Bronchial smooth muscle cell (primary cell): ENCODE data around the gene CHST6. TPM values are rescaled to one million over a fixed set of nuclear protein-coding genes. Genes with fewer than 3 reads are reported as not detected.

Experiments
- total RNA-seq: library from RNA; depleted of rRNA; stranded (reverse); fragments of >200 nt; gene quantifications from 2 replicates; pipeline ENCODE4 v1.2.1, GENCODE V29; 2014

The CHST6 gene
- 0.09 and 0.16 TPM in 2 replicates for total RNA-seq

GRCh38 chr16:75495076-75495674, at the start of gene CHST6:
Gene CHST6 (minus strand): TSS chr16:75495441. CDS start chr16:75479828, 15,613 bp downstream.

GRCh38 chr16:75535901-75536300, 40.7 kb upstream of the CHST6 start, which contains the start of gene CHST5:
Gene CHST5 (minus strand): TSS chr16:75536108. CDS start chr16:75530384, 5,724 bp downstream.

DNA sequence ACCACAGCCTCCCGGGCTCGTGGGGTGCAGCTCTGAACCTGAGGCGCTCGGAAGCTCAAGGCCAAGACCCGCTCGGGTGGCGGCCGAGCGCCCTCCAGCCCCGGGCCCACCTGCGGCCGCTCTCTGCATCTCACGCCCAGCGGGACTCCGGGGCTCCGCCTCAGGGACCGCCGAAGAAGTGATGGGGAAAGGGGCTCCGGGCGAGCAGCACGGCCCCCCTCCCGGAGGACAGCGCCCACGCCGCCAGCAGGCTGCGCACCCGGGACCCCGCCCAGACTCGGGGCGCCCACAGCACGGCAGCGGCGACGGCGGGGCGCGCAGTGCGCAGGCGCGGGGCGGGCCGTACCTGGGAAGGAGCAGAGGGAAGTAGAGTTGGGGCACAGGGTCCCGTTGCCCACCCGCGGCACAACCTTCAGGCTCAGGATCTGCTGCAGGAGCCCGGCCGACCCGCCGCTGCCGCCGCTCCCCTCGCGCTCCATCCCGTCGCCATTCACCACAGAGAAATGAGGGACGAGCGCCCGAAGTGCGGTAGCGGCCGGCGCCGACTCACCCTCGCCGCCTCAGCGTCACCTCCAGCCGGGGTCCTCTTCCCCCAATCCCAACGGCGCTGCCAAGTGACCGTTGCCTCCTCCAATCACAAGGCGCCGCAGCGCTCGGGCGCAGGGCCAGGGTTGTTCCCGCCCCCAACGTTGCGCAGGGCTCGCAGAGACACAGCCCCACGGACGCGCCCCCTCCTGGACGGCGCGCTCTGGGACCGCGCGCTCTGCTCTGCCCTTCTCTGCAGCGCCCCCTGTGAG, 30.9 kb downstream of the CHST6 start, which contains the start of gene TMEM170A:
TMEM170A (minus strand) TSS at position 568 of the 797 bp plus-strand sequence; CDS start at position 479, 89 bp downstream.

GRCh38 chr16:75432828-75433731, 62.2 kb downstream of the CHST6 start, which contains the start of gene CFDP1:
Gene CFDP1 (minus strand): TSS chr16:75433503. CDS start chr16:75433352, 151 bp downstream.

Other genes starting within 250 kb of the CHST6 start
- 17.5 and 18.5 TPM in 2 replicates for gene BCAR1, start 243.8 kb downstream of the CHST6 start, total RNA-seq
- gene CFDP1, start 61.9 kb downstream of the CHST6 start, total RNA-seq = 78.0 and 88.0 TPM in 2 replicates
- 7.4 and 8.5 TPM in 2 replicates for gene TMEM170A, start 30.8 kb downstream of the CHST6 start, total RNA-seq
- gene CHST5, start 40.7 kb upstream of the CHST6 start, total RNA-seq = not detected in 2 replicates
- gene TMEM231, start 60.8 kb upstream of the CHST6 start, total RNA-seq = 8.2 and 14.5 TPM in 2 replicates
- gene GABARAPL2, start 70.9 kb upstream of the CHST6 start, total RNA-seq = 31.1 and 38.0 TPM in 2 replicates
- gene ADAT1, start 127.8 kb upstream of the CHST6 start, total RNA-seq = 25.7 and 28.1 TPM in 2 replicates
- gene KARS1, start 152.2 kb upstream of the CHST6 start, total RNA-seq = 103 and 115 TPM in 2 replicates
- 24.2 and 38.9 TPM in 2 replicates for gene TERF2IP, start 152.3 kb upstream of the CHST6 start, total RNA-seq
- gene CPHXL2, start 181.6 kb upstream of the CHST6 start, total RNA-seq = not detected in 2 replicates
- gene DUXB, start 206.0 kb upstream of the CHST6 start, total RNA-seq = not detected in 2 replicates
- gene CPHXL, start 231.0 kb upstream of the CHST6 start, total RNA-seq = not detected in 2 replicates